Activated T-helper 2 cell treated with anti-CD3 and anti-CD28 coated beads, Interferon-gamma antibody, Interleukin-2, Interleukin-4, amounts not matched to agents 10 μg/mL and 5 μg/mL and 100 μg/mL, durations not matched to agents 14 hours and 24 hours and 36 hours (primary cell): ENCODE measurements around the gene MAML3. TPM values are rescaled to one million over a fixed set of nuclear protein-coding genes. Genes with fewer than 3 reads are reported as not detected.

Source experiments
- DNase-seq: peaks from one replicate; pipeline ENCODE4 v3.0.0; 2021; ENCODE audit warnings: low spot score
- H3K27ac Mint-ChIP-seq: one replicate; pipeline ENCODE4 v1.8.0; 2021; ENCODE audit warnings: mixed read lengths
- H3K27me3 Mint-ChIP-seq: one replicate; pipeline ENCODE4 v1.8.0; 2021; ENCODE audit warnings: low read depth, mixed read lengths
- H3K36me3 Mint-ChIP-seq: one replicate; pipeline ENCODE4 v1.8.0; 2021; ENCODE audit warnings: low read depth, mixed read lengths
- H3K4me1 Mint-ChIP-seq: one replicate; pipeline ENCODE4 v1.8.0; 2021; ENCODE audit warnings: low read depth, mixed read lengths
- H3K4me3 Mint-ChIP-seq: one replicate; pipeline ENCODE4 v1.8.0; 2021; ENCODE audit warnings: low read depth, mild to moderate bottlenecking, moderate library complexity, mixed read lengths
- H3K9me3 Mint-ChIP-seq: one replicate; pipeline ENCODE4 v1.8.0; 2021; ENCODE audit warnings: mixed read lengths
- intact Hi-C: fragments of 100-400 bp; cut with micrococcal nuclease; formaldehyde crosslinking; loops from one replicate; pipeline ENCODE4 v1.15.1; 2023
- total RNA-seq: library from RNA; stranded (reverse); gene quantifications from 2 replicates; pipeline ENCODE4 v1.2.3, GENCODE V29; 2022

The MAML3 gene
- total RNA-seq, 1 donor from 2014 or later: 3.3 TPM

DNA sequence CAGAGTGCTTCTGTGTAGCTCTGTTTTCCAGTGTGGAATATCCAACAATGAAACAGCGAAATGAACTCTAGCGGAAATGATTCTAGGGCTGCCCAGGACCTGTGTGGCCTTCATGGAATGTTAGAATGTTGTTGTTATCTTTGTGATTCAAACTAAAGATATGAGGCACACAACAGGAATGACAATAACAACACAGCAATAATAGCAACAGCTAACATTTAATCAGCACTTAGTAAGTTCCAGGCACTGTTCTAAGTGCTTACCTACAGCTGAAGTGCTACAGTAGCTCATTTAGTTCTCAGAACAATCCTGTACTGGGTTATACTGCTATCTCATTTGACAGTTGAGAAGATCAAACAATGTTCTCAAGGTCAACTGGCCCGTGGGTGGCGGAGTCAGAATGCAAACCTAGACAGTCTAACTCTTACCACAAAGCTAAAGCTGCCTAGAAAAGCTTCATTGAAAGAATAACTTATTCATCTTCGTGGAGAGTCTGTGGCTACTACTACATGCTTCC is 63.7 kb downstream of the MAML3 start:
- intact Hi-C loops: loop anchor here (10.0 kb wide), 1 partner anchor 635 kb away; the partner anchor contains the start of gene RAB33B
- no peak for DNase-seq
- Mint-ChIP-seq H3K36me3 (peaks cover 5% of the 10 kb centered on the region), H3K9me3 (no peaks in the 10 kb centered on the region), H3K27ac (no peak overlapping the region), H3K4me3 (no peak overlapping the region), H3K27me3 (peaks cover 5% of the 10 kb centered on the region), H3K4me1 (peaks cover 56% of the 10 kb centered on the region)

DNA sequence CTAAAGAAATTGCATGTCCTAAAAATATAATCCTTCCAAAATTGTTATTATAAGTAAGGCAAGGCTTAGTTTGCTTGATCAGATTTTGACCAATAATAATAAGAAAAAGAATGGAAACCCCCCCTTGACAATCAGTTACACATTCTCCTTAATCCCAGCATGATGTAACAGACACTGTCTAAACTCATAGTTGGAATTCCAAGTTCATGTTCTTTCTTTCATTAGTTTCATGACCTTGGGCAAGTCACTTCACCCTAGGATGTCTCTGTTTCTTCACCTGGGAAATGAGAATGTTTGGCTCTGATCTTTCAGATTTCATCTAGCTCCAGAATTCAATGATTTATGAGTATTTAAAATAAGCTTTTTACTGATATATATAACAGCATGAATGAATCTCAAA is 64.8 kb downstream of the MAML3 start:
- H3K27me3 Mint-ChIP-seq: peaks cover 5% of the 10 kb centered on the region
- H3K9me3 Mint-ChIP-seq: no peaks in the 10 kb centered on the region
- H3K36me3 Mint-ChIP-seq: peaks cover 5% of the 10 kb centered on the region
- no peak overlapping the region for H3K4me3 Mint-ChIP-seq
- H3K27ac Mint-ChIP-seq: no peak overlapping the region
- intact Hi-C loops: no loop called here
- H3K4me1 Mint-ChIP-seq: peaks cover 52% of the 10 kb centered on the region
- DNase-seq: no peak

GRCh38 chr4:140088323-140088967 is 65.5 kb downstream of the MAML3 start:
- intact Hi-C loops: no loop called here
- H3K27ac Mint-ChIP-seq: no peak overlapping the region
- no peak overlapping the region for H3K4me3 Mint-ChIP-seq
- no peaks in the 10 kb centered on the region for H3K9me3 Mint-ChIP-seq
- DNase-seq: no peak
- H3K36me3 Mint-ChIP-seq: peaks cover 5% of the 10 kb centered on the region
- peaks cover 45% of the 10 kb centered on the region for H3K4me1 Mint-ChIP-seq
- peaks cover 5% of the 10 kb centered on the region for H3K27me3 Mint-ChIP-seq

DNA sequence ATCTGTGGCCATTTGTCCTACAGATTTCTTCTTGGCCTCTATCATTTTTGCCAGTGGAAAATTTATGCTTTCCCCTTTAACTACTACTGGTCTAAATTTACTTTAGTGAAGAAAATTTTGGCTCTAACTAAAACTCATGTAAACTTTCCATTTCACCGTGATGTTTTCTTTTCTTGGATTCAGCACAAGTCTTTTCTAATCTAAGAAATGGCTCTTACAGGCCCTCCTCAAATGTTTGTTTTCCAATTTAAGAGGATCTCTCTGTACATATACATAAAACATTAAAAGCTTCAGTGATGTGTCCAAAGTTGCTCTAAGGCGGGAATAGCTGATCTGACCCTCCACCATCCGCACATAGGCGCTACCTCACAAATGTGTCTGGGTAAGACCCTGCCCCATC is 68.1 kb downstream of the MAML3 start:
- H3K9me3 Mint-ChIP-seq: no peaks in the 10 kb centered on the region
- H3K4me3 Mint-ChIP-seq: no peak overlapping the region
- DNase-seq: no peak
- H3K36me3 Mint-ChIP-seq: peaks cover 5% of the 10 kb centered on the region
- peaks cover 5% of the 10 kb centered on the region for H3K27me3 Mint-ChIP-seq
- intact Hi-C loops: loop anchor here (1.0 kb wide), 1 partner anchor 20 kb away; no protein-coding TSS in a partner anchor
- H3K27ac Mint-ChIP-seq: no peak overlapping the region
- peaks cover 49% of the 10 kb centered on the region for H3K4me1 Mint-ChIP-seq

DNA sequence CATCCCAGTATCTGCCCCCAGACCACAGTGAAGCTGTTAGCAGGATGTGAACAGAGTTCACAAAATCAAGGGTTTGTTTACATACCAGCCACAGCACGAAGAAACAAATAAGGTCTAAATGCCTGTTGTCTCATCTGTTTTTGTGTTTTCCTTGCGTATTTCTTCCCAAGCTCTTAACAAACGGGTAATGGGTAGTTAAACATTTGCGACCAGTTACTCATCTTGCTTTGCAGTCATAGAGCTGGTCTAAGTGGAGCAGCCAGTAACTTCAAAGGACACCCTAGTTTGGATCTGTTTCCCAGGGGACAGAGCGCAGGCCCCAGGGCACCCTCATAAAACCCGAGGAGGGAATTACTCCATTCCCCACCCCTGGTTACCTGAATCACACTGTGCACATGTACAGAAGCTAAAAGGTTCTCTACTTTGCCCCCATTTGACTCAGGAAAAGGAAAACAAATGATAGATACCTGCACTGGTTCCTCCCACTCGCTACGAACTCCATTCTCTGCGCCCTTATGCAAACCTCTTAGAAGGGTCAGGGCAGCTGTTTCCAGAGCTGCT is 68.8 kb downstream of the MAML3 start:
- H3K36me3 Mint-ChIP-seq: peaks cover 5% of the 10 kb centered on the region
- no peak overlapping the region for H3K4me3 Mint-ChIP-seq
- H3K27me3 Mint-ChIP-seq: peaks cover 5% of the 10 kb centered on the region
- H3K27ac Mint-ChIP-seq: no peak overlapping the region
- H3K4me1 Mint-ChIP-seq: peaks cover 44% of the 10 kb centered on the region
- no peak for DNase-seq
- H3K9me3 Mint-ChIP-seq: no peaks in the 10 kb centered on the region
- intact Hi-C loops: loop anchor here (1.0 kb wide), 1 partner anchor 21 kb away; no protein-coding TSS in a partner anchor

GRCh38 chr4:140084385-140084784 is 69.6 kb downstream of the MAML3 start:
- Mint-ChIP-seq H3K4me1 (peaks cover 48% of the 10 kb centered on the region), H3K36me3 (peaks cover 3% of the 10 kb centered on the region), H3K27ac (no peak overlapping the region), H3K9me3 (no peaks in the 10 kb centered on the region), H3K27me3 (peaks cover 5% of the 10 kb centered on the region), H3K4me3 (no peak overlapping the region)
- DNase-seq: no peak
- intact Hi-C loops: no loop called here

GRCh38 chr4:140082391-140082755 is 71.6 kb downstream of the MAML3 start:
- H3K9me3 Mint-ChIP-seq: no peaks in the 10 kb centered on the region
- no peak overlapping the region for H3K4me3 Mint-ChIP-seq
- no peaks in the 10 kb centered on the region for H3K27me3 Mint-ChIP-seq
- H3K36me3 Mint-ChIP-seq: no peaks in the 10 kb centered on the region
- peaks cover 46% of the 10 kb centered on the region for H3K4me1 Mint-ChIP-seq
- no peak for DNase-seq
- H3K27ac Mint-ChIP-seq: no peak overlapping the region
- intact Hi-C loops: no loop called here

DNA sequence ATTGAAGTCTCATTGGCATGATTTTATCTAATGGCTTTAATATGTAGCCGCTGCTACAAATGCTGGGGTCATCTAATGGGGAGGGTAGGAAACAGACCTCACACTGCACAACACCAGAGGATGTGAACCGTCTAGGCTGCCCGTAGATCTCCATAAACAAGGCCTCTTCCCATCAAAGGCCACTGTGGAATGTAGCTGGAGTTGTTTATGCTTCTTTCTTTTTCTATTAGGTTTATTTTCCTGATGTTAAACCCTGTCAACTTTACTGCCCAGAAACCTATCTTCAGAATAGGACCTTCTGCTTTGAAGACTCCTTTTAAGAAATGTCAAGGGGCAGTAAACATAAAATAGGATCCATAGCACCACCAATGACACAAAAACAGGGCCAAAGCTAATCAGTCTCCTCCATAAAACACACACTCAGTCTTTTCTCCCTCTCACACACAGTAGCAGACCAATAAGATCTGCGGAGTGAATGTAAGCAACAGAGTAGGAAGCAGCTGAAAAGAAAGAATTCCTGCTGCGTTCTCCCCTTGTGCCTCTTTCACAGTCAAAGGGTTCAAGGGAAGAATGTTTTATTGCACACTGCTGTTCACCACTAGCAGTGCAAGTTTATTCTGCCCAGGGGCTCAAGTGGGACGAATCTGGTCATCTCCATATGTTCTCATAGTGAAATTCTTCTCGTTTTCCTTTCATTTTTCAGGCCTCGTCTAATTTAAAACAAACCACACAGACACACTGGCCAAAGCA is 72.2 kb downstream of the MAML3 start:
- H3K27me3 Mint-ChIP-seq: no peaks in the 10 kb centered on the region

GRCh38 chr4:140080883-140081282 is 73.1 kb downstream of the MAML3 start:
- DNase-seq: no peak
- intact Hi-C loops: loop anchor here (1.0 kb wide), 1 partner anchor 9 kb away; no protein-coding TSS in a partner anchor
- no peaks in the 10 kb centered on the region for H3K9me3 Mint-ChIP-seq
- no peaks in the 10 kb centered on the region for H3K27me3 Mint-ChIP-seq
- H3K4me3 Mint-ChIP-seq: no peak overlapping the region
- peaks cover 57% of the 10 kb centered on the region for H3K4me1 Mint-ChIP-seq
- no peak overlapping the region for H3K27ac Mint-ChIP-seq
- H3K36me3 Mint-ChIP-seq: no peaks in the 10 kb centered on the region

More for the DNA sequence above, 72.2 kb downstream of the MAML3 start:
- no peak overlapping the region for H3K27ac Mint-ChIP-seq
- H3K9me3 Mint-ChIP-seq: no peaks in the 10 kb centered on the region
- no peak for DNase-seq
- no peaks in the 10 kb centered on the region for H3K36me3 Mint-ChIP-seq
- H3K4me3 Mint-ChIP-seq: no peak overlapping the region
- H3K4me1 Mint-ChIP-seq: peaks cover 49% of the 10 kb centered on the region
- intact Hi-C loops: no loop called here

DNA sequence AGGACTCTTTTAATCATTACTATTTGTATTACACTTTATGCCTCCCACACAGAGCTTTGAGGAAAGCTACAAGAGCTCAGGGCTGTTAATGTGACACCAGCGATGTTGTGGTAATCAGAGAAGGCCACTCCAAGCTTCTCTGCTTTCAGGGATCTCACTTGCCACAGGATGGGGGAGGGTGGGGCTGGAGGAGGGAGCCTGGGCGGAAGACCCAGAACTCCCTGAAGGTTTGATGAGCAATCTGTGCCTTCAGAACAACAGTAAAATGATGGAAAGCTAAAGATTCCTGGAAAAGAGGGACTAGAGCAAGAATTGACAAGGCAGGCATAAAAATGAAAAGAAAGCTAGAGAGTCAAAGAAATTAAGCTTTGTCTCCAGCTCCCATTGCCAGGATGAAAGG is 75.6 kb downstream of the MAML3 start:
- H3K27me3 Mint-ChIP-seq: peaks cover 3% of the 10 kb centered on the region
- H3K36me3 Mint-ChIP-seq: peaks cover 3% of the 10 kb centered on the region
- H3K4me3 Mint-ChIP-seq: no peak overlapping the region
- no peak overlapping the region for H3K27ac Mint-ChIP-seq
- intact Hi-C loops: no loop called here
- no peak for DNase-seq
- H3K9me3 Mint-ChIP-seq: no peaks in the 10 kb centered on the region
- peaks cover 59% of the 10 kb centered on the region for H3K4me1 Mint-ChIP-seq

DNA sequence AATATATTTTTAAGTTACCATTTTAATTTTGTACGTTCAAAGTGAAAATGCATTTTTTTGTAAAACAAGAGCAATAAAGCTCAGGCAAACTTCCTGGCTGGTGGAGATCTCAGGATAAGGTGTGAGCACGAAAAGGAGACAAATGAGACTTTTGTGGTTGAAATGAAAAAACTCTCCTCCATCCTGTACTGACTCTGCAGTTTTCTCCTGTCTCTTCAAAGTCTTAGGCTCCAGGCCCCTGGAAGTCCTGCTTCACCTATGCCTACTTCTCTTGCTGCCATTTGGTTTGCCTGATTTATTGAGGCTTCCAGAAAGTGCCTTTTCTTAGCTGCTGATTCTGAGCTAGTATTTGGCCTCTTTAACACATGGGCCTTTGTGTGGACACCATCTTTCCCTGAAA is 77.7 kb downstream of the MAML3 start:
- Mint-ChIP-seq H3K4me1 (peaks cover 61% of the 10 kb centered on the region), H3K4me3 (peak overlapping the region; percentile 13), H3K9me3 (no peaks in the 10 kb centered on the region), H3K27me3 (peaks cover 4% of the 10 kb centered on the region), H3K27ac (peak overlapping the region; percentile 57), H3K36me3 (peaks cover 4% of the 10 kb centered on the region)
- DNase-seq: no peak
- intact Hi-C loops: no loop called here

DNA sequence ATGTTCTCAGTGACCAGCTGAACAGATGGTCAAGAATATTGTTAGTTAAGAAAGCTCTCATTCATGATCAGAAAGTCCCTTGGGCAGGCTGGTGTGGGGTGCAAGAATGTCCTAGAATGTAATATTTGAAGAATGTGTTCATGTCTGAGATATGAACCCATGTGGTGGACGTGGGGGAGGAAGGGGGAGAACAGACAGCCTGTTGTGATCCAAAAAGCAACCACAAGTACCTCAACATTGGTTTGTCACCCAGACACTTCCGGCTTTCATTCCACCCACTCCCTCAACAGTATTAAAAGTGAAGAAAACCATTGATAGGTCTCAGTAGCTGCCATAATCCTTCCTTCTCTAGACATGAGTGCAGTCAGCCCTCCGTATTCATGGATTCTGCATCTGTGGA is 82.2 kb downstream of the MAML3 start:
- intact Hi-C loops: loop anchor here (1.0 to 5.0 kb wide), 8 partner anchors 8 to 215 kb away; no protein-coding TSS in a partner anchor
- Mint-ChIP-seq H3K27ac (peak overlapping the region; percentile 60), H3K4me1 (peaks cover 64% of the 10 kb centered on the region), H3K4me3 (peak overlapping the region; percentile 47), H3K9me3 (no peaks in the 10 kb centered on the region), H3K36me3 (peaks cover 10% of the 10 kb centered on the region), H3K27me3 (peaks cover 18% of the 10 kb centered on the region)
- peak; percentile 72 for DNase-seq

DNA sequence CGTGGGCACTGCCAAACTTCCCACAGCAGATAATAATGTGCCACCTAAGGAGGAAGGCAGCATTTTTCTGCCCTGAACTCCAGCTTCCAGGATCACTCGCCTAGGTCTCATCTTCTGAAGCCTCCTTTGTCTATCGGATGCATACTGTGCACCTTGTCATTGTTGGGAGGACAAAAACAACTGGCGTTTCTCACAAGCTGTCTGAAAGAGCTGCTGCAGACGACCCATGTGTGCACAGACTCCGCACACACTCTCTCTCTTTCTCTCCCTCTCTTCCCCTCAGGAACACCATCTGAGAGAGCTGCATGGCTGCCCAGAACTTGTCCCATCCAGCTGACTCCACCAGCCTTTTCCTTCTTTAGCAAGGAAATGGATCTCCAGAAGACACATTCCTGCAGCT is 83.0 kb downstream of the MAML3 start:
- H3K27ac Mint-ChIP-seq: peak overlapping the region; percentile 60
- H3K36me3 Mint-ChIP-seq: peaks cover 10% of the 10 kb centered on the region
- H3K27me3 Mint-ChIP-seq: peaks cover 24% of the 10 kb centered on the region
- H3K9me3 Mint-ChIP-seq: no peaks in the 10 kb centered on the region
- DNase-seq: no peak
- intact Hi-C loops: loop anchor here (1.0 to 5.0 kb wide), 4 partner anchors 9 to 214 kb away; no protein-coding TSS in a partner anchor
- peak overlapping the region; percentile 47 for H3K4me3 Mint-ChIP-seq
- peaks cover 61% of the 10 kb centered on the region for H3K4me1 Mint-ChIP-seq
